ENCODE data around the gene LOXL1.

LOXL1 gene

DNA sequence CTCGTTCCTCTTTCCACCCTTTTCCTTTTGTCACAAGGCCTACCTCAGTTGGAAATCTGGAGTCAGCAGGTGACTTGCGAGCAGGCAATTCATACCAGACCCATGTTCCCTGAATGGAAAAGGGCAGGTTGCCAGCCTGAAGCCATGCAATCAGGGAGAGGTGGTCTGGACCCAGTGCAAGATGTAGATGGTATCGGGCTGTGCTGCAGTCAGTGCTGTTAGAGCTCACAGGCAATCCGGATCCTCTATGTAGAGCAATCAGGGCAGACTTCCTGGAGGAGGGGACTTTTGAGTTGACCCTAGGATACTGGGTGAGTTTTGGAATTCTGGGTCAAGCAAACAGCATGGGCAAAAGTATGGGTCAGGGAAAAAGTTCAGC is 18.9 kb downstream of the LOXL1 start:
- no peak overlapping the region for H3K27ac ChIP-seq
- H3K4me1 ChIP-seq (ENCODE audit: low read depth, poor library complexity, severe bottlenecking) = no peaks in the 10 kb centered on the region
- no peaks in the 10 kb centered on the region for H3K36me3 ChIP-seq (ENCODE audit: insufficient read depth)
- no peak overlapping the region for H3K4me3 ChIP-seq (IDR thresholded peaks at IDR 0.05; ENCODE audit: insufficient read depth, low read depth, low read length)
- H3K4me2 ChIP-seq = no peak overlapping the region
- H4K20me1 ChIP-seq (ENCODE audit: insufficient read depth) = no peaks in the 10 kb centered on the region
- H3K27me3 ChIP-seq (ENCODE audit: insufficient read depth, low read depth) = no peaks in the 10 kb centered on the region
- H2AFZ ChIP-seq (ENCODE audit: low read depth) = no peak overlapping the region
- H3K79me2 ChIP-seq (ENCODE audit: insufficient read depth, low read depth) = no peaks in the 10 kb centered on the region
- H3K9ac ChIP-seq = no peak overlapping the region
- TF ChIP-seq, protein P1, sequence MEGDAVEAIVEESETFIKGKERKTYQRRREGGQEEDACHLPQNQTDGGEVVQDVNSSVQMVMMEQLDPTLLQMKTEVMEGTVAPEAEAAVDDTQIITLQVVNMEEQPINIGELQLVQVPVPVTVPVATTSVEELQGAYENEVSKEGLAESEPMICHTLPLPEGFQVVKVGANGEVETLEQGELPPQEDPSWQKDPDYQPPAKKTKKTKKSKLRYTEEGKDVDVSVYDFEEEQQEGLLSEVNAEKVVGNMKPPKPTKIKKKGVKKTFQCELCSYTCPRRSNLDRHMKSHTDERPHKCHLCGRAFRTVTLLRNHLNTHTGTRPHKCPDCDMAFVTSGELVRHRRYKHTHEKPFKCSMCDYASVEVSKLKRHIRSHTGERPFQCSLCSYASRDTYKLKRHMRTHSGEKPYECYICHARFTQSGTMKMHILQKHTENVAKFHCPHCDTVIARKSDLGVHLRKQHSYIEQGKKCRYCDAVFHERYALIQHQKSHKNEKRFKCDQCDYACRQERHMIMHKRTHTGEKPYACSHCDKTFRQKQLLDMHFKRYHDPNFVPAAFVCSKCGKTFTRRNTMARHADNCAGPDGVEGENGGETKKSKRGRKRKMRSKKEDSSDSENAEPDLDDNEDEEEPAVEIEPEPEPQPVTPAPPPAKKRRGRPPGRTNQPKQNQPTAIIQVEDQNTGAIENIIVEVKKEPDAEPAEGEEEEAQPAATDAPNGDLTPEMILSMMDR (conservative IDR thresholded peaks at IDR 0.05; ENCODE audit: low read depth, low read length) = no peak

DNA sequence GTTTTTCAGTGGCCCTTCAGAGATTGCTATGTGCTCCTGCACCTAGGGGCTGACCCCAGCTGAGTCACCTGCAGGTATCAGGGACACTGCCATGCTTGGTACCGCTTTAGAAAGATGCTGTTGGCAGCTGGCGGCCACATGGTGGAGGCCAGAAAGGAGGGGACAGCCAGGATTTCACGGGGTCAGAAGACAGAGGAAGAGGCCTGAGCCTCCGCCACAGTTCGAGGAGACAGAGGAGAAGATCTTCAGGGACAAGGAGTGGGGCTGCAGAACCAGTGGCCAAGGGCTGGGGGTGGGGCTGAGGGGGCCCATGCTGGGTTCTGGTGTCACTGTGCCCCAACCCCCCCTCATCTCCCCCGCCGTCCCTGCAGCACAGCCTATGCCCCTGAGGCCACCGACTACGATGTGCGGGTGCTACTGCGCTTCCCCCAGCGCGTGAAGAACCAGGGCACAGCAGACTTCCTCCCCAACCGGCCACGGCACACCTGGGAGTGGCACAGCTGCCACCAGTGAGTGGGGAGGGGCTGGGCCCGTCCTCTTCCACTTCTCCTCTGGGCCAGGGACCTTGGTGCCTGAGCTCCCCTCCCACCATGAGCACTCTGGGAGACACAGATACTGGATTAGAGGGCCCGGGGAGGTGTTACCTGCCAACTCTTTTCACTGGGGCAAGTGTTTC is 19.9 kb downstream of the LOXL1 start:
- TF ChIP-seq, protein P1 (conservative IDR thresholded peaks at IDR 0.05; ENCODE audit: low read depth, low read length) = no peak
- no peaks in the 10 kb centered on the region for H3K79me2 ChIP-seq (ENCODE audit: insufficient read depth, low read depth)
- H3K4me3 ChIP-seq (IDR thresholded peaks at IDR 0.05; ENCODE audit: insufficient read depth, low read depth, low read length) = no peak overlapping the region
- H4K20me1 ChIP-seq (ENCODE audit: insufficient read depth) = no peaks in the 10 kb centered on the region
- H3K27ac ChIP-seq = no peak overlapping the region
- no peak overlapping the region for H3K9ac ChIP-seq
- no peaks in the 10 kb centered on the region for H3K36me3 ChIP-seq (ENCODE audit: insufficient read depth)
- no peak overlapping the region for H3K4me2 ChIP-seq
- H2AFZ ChIP-seq (ENCODE audit: low read depth) = no peak overlapping the region
- no peaks in the 10 kb centered on the region for H3K4me1 ChIP-seq (ENCODE audit: low read depth, poor library complexity, severe bottlenecking)
- H3K27me3 ChIP-seq (ENCODE audit: insufficient read depth, low read depth) = no peaks in the 10 kb centered on the region

DNA sequence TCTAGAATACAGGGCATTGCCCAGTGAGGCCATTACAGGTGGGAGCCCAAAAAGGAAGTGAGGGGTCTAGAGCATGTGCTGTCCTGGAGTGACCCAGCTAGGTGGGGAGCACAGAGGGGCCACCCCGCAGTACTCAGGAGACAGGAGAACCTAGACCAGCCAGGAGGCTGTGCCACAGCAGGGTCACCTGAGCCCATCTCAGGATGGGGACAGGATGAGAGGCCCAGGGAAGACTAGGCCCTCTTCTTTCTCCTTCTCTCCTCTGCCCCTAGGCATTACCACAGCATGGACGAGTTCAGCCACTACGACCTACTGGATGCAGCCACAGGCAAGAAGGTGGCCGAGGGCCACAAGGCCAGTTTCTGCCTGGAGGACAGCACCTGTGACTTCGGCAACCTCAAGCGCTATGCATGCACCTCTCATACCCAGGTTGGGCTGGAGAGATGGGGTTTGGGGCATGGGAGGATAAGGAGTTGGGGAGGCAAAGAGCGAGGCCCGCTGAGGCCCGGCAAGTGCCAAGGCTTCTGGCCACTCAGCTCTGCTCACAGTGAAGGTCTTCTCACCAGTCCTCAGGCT is 20.6 kb downstream of the LOXL1 start:
- Histone ChIP-seq H3K36me3 (ENCODE audit: insufficient read depth) (no peaks in the 10 kb centered on the region), H3K27ac (no peak overlapping the region), H2AFZ (ENCODE audit: low read depth) (no peak overlapping the region), H4K20me1 (ENCODE audit: insufficient read depth) (no peaks in the 10 kb centered on the region), H3K4me1 (ENCODE audit: low read depth, poor library complexity, severe bottlenecking) (no peaks in the 10 kb centered on the region), H3K4me2 (no peak overlapping the region), H3K4me3 (IDR thresholded peaks at IDR 0.05; ENCODE audit: insufficient read depth, low read depth, low read length) (no peak overlapping the region), H3K27me3 (ENCODE audit: insufficient read depth, low read depth) (no peaks in the 10 kb centered on the region), H3K79me2 (ENCODE audit: insufficient read depth, low read depth) (no peaks in the 10 kb centered on the region), H3K9ac (no peak overlapping the region)
- TF ChIP-seq, protein P1 (conservative IDR thresholded peaks at IDR 0.05; ENCODE audit: low read depth, low read length) = no peak

DNA sequence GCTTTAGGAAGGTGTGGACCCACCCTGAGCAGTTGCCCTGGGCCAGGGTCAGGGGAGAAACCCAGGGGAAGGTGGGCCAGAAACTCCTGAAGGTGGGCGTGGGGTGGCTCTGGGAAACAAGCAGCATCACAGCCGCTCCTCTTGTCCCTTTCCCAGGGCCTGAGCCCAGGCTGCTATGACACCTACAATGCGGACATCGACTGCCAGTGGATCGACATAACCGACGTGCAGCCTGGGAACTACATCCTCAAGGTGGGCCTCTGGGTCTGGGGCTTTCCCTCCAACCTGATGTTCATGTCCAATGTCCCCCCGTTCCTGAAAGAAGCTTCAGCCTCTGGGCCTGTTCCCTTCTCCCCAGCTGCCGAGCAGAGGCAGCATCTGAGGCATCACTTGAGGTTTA is 21.4 kb downstream of the LOXL1 start:
- H3K9ac ChIP-seq = no peak overlapping the region
- no peak overlapping the region for H3K27ac ChIP-seq
- H3K36me3 ChIP-seq (ENCODE audit: insufficient read depth) = no peaks in the 10 kb centered on the region
- no peaks in the 10 kb centered on the region for H4K20me1 ChIP-seq (ENCODE audit: insufficient read depth)
- no peaks in the 10 kb centered on the region for H3K79me2 ChIP-seq (ENCODE audit: insufficient read depth, low read depth)
- no peak overlapping the region for H2AFZ ChIP-seq (ENCODE audit: low read depth)
- H3K4me2 ChIP-seq = no peak overlapping the region
- H3K4me3 ChIP-seq (IDR thresholded peaks at IDR 0.05; ENCODE audit: insufficient read depth, low read depth, low read length) = no peak overlapping the region
- TF ChIP-seq, protein P1 (conservative IDR thresholded peaks at IDR 0.05; ENCODE audit: low read depth, low read length) = no peak
- H3K27me3 ChIP-seq (ENCODE audit: insufficient read depth, low read depth) = no peaks in the 10 kb centered on the region
- H3K4me1 ChIP-seq (ENCODE audit: low read depth, poor library complexity, severe bottlenecking) = no peaks in the 10 kb centered on the region

Data from KMS-11 (cell line).